PFSK-1 (cell line): Measurements from ENCODE around the gene XPR1.

Experiments
- POLR2AphosphoS5 ChIP-seq: IDR thresholded peaks from 2 replicates; pipeline ENCODE4 v1.6.1; 2012; ENCODE audit warnings: low read depth, mild to moderate bottlenecking, control low read depth, low read length, moderate library complexity
- TAF1 ChIP-seq: IDR thresholded peaks from 2 replicates; pipeline ENCODE4 v1.6.1; 2012; ENCODE audit warnings: low read length, control low read depth, borderline replicate concordance; ENCODE audit not compliant: insufficient read depth

GRCh38 chr1:180614730-180615129 is 17.1 kb upstream of the XPR1 start:
- TF ChIP-seq TAF1, result no peak
- TF ChIP-seq POLR2AphosphoS5, result no peak
